ENCODE results near the gene LTC4S. TPM values are rescaled to one million over a fixed set of nuclear protein-coding genes. Genes with fewer than 3 reads are reported as not detected.

The LTC4S gene
- total and polyA plus RNA-seq, 2 experiments from 2014 or later: 5.8 to 10.1 TPM

- no peak overlapping the region for H3K27ac Mint-ChIP-seq
- no peak for TF ChIP-seq STAT1 (IDR thresholded peaks at IDR 0.05; ENCODE audit: unreplicated experiment)
- no peak for TF ChIP-seq JUNB (IDR thresholded peaks at IDR 0.05; ENCODE audit: unreplicated experiment)
- TF ChIP-seq ZNF462 (CRISPR knock-in tag; IDR thresholded peaks at IDR 0.05): no peak
- TF ChIP-seq POLR2AphosphoS5 (IDR thresholded peaks at IDR 0.05; ENCODE audit: low read depth): no peak
Measured at GRCh38 chr5:179747811-179748210, 46.0 kb upstream of the LTC4S start.

GRCh38 chr5:179749857-179750508 lies 43.8 kb upstream of the LTC4S start:
- Histone ChIP-seq H4K20me1 (replicated peaks; ENCODE audit: insufficient read depth) (peaks cover 41% of the 10 kb centered on the region), H3K4me3 (no peak overlapping the region), H3K27ac (ENCODE audit: low read depth) (0 out of 2 replicates have a peak overlapping the region, but pooled peaks have one; percentile 39), H3K27me3 (ENCODE audit: insufficient read depth) (no peaks in the 10 kb centered on the region), H3K4me1 (ENCODE audit: insufficient read depth) (peaks cover 15% of the 10 kb centered on the region), H3K79me2 (replicated peaks; ENCODE audit: insufficient read depth) (peaks cover 98% of the 10 kb centered on the region), H3F3A (replicated peaks; ENCODE audit: low read depth) (peaks cover 14% of the 10 kb centered on the region; the same call in 1 of the 2 replicates), H3K4me2 (no peak overlapping the region), H3K9me2 (ENCODE audit: insufficient read depth) (no peaks in the 10 kb centered on the region), H3K36me3 (ENCODE audit: insufficient read depth) (peaks cover 3% of the 10 kb centered on the region; the same call in 1 of the 2 replicates), H2AFZ (no peak overlapping the region)
- peak; percentile 62 for ATAC-seq
- peaks cover 16% of the 10 kb centered on the region for H3K4me1 Mint-ChIP-seq
- no peaks in the 10 kb centered on the region; the same call in 1 of the 3 replicates for H3K9me3 Mint-ChIP-seq
- H3K27ac Mint-ChIP-seq: 0 out of 2 replicates have a peak overlapping the region, but pooled peaks have one; percentile 32
- TF ChIP-seq ZNF331 (CRISPR knock-in tag; IDR thresholded peaks at IDR 0.05; ENCODE audit: low read depth): no peak
- peak; percentile 21 to 39 for TF ChIP-seq CTCF (conservative IDR thresholded peaks at IDR 0.05; ENCODE audit: low read depth in 2 of 2)
- no peak overlapping the region for H3K4me3 Mint-ChIP-seq
- H3K36me3 Mint-ChIP-seq (ENCODE audit: low read depth): peaks cover 20% of the 10 kb centered on the region
- peak; percentile 35 for DNase-seq (ENCODE audit: low spot score)
- peaks cover 4% of the 10 kb centered on the region for H3K27me3 Mint-ChIP-seq (ENCODE audit: insufficient read depth, low read depth, poor library complexity)

More at GRCh38 chr5:179747811-179748210, 46.0 kb upstream of the LTC4S start:
- Mint-ChIP-seq H3K9me3 (no peaks in the 10 kb centered on the region; the same call in 1 of the 3 replicates), H3K4me3 (no peak overlapping the region), H3K36me3 (ENCODE audit: low read depth) (peaks cover 20% of the 10 kb centered on the region), H3K4me1 (no peaks in the 10 kb centered on the region), H3K27me3 (ENCODE audit: insufficient read depth, low read depth, poor library complexity) (no peaks in the 10 kb centered on the region)
- H3K79me2 ChIP-seq (replicated peaks; ENCODE audit: insufficient read depth): peaks cover 98% of the 10 kb centered on the region
- no peaks in the 10 kb centered on the region for H3K4me1 ChIP-seq (ENCODE audit: insufficient read depth)
- H3K9me2 ChIP-seq (ENCODE audit: insufficient read depth): no peaks in the 10 kb centered on the region
- peaks cover 47% of the 10 kb centered on the region for H4K20me1 ChIP-seq (replicated peaks; ENCODE audit: insufficient read depth)
- no peaks in the 10 kb centered on the region for H3K27me3 ChIP-seq (ENCODE audit: insufficient read depth)
- H2AFZ ChIP-seq: no peak overlapping the region
- ATAC-seq: no peak
- peaks cover 10% of the 10 kb centered on the region; the same call in 1 of the 2 replicates for H3F3A ChIP-seq (replicated peaks; ENCODE audit: low read depth)
- no peak overlapping the region for H3K4me3 ChIP-seq
- H3K36me3 ChIP-seq (ENCODE audit: insufficient read depth): peaks cover 3% of the 10 kb centered on the region; the same call in 1 of the 2 replicates
- DNase-seq (ENCODE audit: low spot score): no peak
- no peak overlapping the region for H3K27ac ChIP-seq (ENCODE audit: low read depth)
- H3K4me2 ChIP-seq: no peak overlapping the region
